SK-MEL-5 (cell line): ENCODE results near the gene LRRC8B. TPM values are rescaled to one million over a fixed set of nuclear protein-coding genes. Genes with fewer than 3 reads are reported as not detected.
A peak's percentile ranks its signal among the peaks of the same experiment; 100 is the strongest.
"Not testable (repeated sequence)": the region's sequence is repeated elsewhere in the genome, so short reads cannot be mapped to it uniquely, and the experiment has no call there.

Experiments used
- DNase-seq: peaks from one replicate; pipeline ENCODE4 v3.0.0-alpha.2; 2016; ENCODE audit warnings: low read depth, low spot score
- in situ Hi-C: cut with HindIII; loops from 2 replicates; pipeline ENCODE4 v1.10.0; 2016; ENCODE audit warnings: low sequenced_read_pairs, high pct_unique_total_duplicates, low pct_unique_long_range_greater_than_20kb
- total RNA-seq: library from RNA; depleted of rRNA; stranded (reverse); fragments of >200 nt; shearing (Covaris generic); gene quantifications from 2 replicates; pipeline ENCODE4 v1.2.3, GENCODE V29; 2014

The LRRC8B gene
- total RNA-seq, 1 experiment from 2014 or later: 3.9 TPM

GRCh38 chr1:89540406-89540970, 15.9 kb downstream of the LRRC8B start:
- DNase-seq: no peak
- in situ Hi-C loops: no loop called here

- in situ Hi-C loops: no loop called here
Observed at GRCh38 chr1:89542345-89542744, 17.7 kb downstream of the LRRC8B start.

GRCh38 chr1:89543632-89544031, 19.0 kb downstream of the LRRC8B start:
- DNase-seq, in situ Hi-C loops: not testable (repeated sequence)

More at GRCh38 chr1:89542345-89542744, 17.7 kb downstream of the LRRC8B start:
- DNase-seq: no peak

- in situ Hi-C loops: no loop called here
- no peak for DNase-seq
Observed at GRCh38 chr1:89545264-89546038, 20.8 kb downstream of the LRRC8B start.

- DNase-seq: no peak
- in situ Hi-C loops: no loop called here
Observed at GRCh38 chr1:89546082-89546889, 21.7 kb downstream of the LRRC8B start.

GRCh38 chr1:89546934-89547562, 22.4 kb downstream of the LRRC8B start:
- DNase-seq: no peak
- in situ Hi-C loops: no loop called here

GRCh38 chr1:89547563-89548116, 23.0 kb downstream of the LRRC8B start:
- no peak for DNase-seq
- in situ Hi-C loops: no loop called here

GRCh38 chr1:89548122-89548857, 23.7 kb downstream of the LRRC8B start:
- DNase-seq: no peak
- in situ Hi-C loops: no loop called here

GRCh38 chr1:89550995-89551394, 26.4 kb downstream of the LRRC8B start:
- in situ Hi-C loops: no loop called here
- no peak for DNase-seq

- in situ Hi-C loops: no loop called here
- DNase-seq: peak; percentile 12
Observed at GRCh38 chr1:89552471-89553081, 27.9 kb downstream of the LRRC8B start.

- no peak for DNase-seq
- in situ Hi-C loops: no loop called here
Observed at GRCh38 chr1:89553157-89553556, 28.5 kb downstream of the LRRC8B start.

GRCh38 chr1:89555550-89555949, 30.9 kb downstream of the LRRC8B start:
- DNase-seq: no peak
- in situ Hi-C loops: no loop called here

- no peak for DNase-seq
- in situ Hi-C loops: no loop called here
Observed at GRCh38 chr1:89556726-89557444, 32.3 kb downstream of the LRRC8B start.

- DNase-seq: no peak
- in situ Hi-C loops: no loop called here
Observed at GRCh38 chr1:89557445-89557825, 32.8 kb downstream of the LRRC8B start.

- in situ Hi-C loops: no loop called here
- DNase-seq: no peak
Observed at GRCh38 chr1:89557956-89558355, 33.3 kb downstream of the LRRC8B start.

GRCh38 chr1:89563957-89564604, 39.5 kb downstream of the LRRC8B start:
- DNase-seq: no peak
- in situ Hi-C loops: no loop called here
